A549 (cell line): Measurements from ENCODE around the gene PCGF3. TPM values are rescaled to one million over a fixed set of nuclear protein-coding genes. Genes with fewer than 3 reads are reported as not detected.

Experiments
- CBX8 ChIP-seq: fragments of 200-600 bp; sonication (generic); IDR thresholded peaks from 2 replicates; pipeline ENCODE4 v1.6.1; 2016
- PHF8 ChIP-seq: fragments of 200-600 bp; sonication (generic); IDR thresholded peaks from 2 replicates; pipeline ENCODE4 v1.6.1; 2016; ENCODE audit warnings: low read depth, mild to moderate bottlenecking, antibody characterized with exemption, moderate library complexity, borderline replicate concordance
- ZNF302 ChIP-seq: fragments of 250-450 bp; sonication (Bioruptor Pico); IDR thresholded peaks from 2 replicates; pipeline ENCODE4 v1.9.0; 2021; ENCODE audit warnings: inconsistent platforms, mild to moderate bottlenecking, moderate library complexity
- polyA plus RNA-seq, 4 experiments: library from polyadenylated mRNA; depleted of rRNA in 3 of 4; stranded (reverse); fragments of >200 nt; fragmentation: RNase III in 1 of 4; extraction: RNeasy Plus Mini Kit Qiagen cat#74134 plus additional on column Dnase treatment in 1 of 4; gene quantifications; 2 replicates in 3 of 4; 3 replicates in 1 of 4; pipeline ENCODE4 v1.2.3, GENCODE V29; 2011 to 2017

PCGF3 gene
- polyA plus RNA-seq, 2 of the 4 experiments (the other 2 are of a cell fraction) = 15.9 to 21.0 TPM

GRCh38 chr4:819401-820229, 114.0 kb downstream of the PCGF3 start (continued):
- no peak for TF ChIP-seq ZNF302 (CRISPR knock-in tag)
- TF ChIP-seq PHF8 = no peak
- TF ChIP-seq CBX8 = no peak
- TF ChIP-seq, all 56 proteins: peak for 0

Other genes with a start within 250 kb of the PCGF3 start
- gene ZNF721, start 206.7 kb upstream of the PCGF3 start, polyA plus RNA-seq (2011; rRNA removed) = 13.6 and 19.7 TPM in 2 replicates
- 19.0 to 19.7 TPM (median 19.5 TPM) in 3 replicates for gene ZNF721, start 206.7 kb upstream of the PCGF3 start, polyA plus RNA-seq (2017; fragmentation: RNase III; extraction: RNeasy Plus Mini Kit Qiagen cat#74134 plus additional on column Dnase treatment)
- 42.7 and 49.3 TPM in 2 replicates for gene PIGG, start 206.6 kb upstream of the PCGF3 start, polyA plus RNA-seq (2011; rRNA removed)
- 25.6 to 28.2 TPM (median 27.5 TPM) in 3 replicates for gene PIGG, start 206.6 kb upstream of the PCGF3 start, polyA plus RNA-seq (2017; fragmentation: RNase III; extraction: RNeasy Plus Mini Kit Qiagen cat#74134 plus additional on column Dnase treatment)
- gene TMEM271, start 129.5 kb upstream of the PCGF3 start, polyA plus RNA-seq (2011; rRNA removed) = not detected in 2 replicates
- not detected in 3 replicates for gene TMEM271, start 129.5 kb upstream of the PCGF3 start, polyA plus RNA-seq (2017; fragmentation: RNase III; extraction: RNeasy Plus Mini Kit Qiagen cat#74134 plus additional on column Dnase treatment)
- gene PDE6B, start 80.3 kb upstream of the PCGF3 start, polyA plus RNA-seq (2011; rRNA removed) = not detected in 2 replicates
- gene PDE6B, start 80.3 kb upstream of the PCGF3 start, polyA plus RNA-seq (2017; fragmentation: RNase III; extraction: RNeasy Plus Mini Kit Qiagen cat#74134 plus additional on column Dnase treatment) = 0.03 TPM in 1 of 3 replicates, not detected in the others
- 198 and 214 TPM in 2 replicates for gene ATP5ME, start 31.6 kb upstream of the PCGF3 start, polyA plus RNA-seq (2011; rRNA removed)
- 659 to 715 TPM (median 660 TPM) in 3 replicates for gene ATP5ME, start 31.6 kb upstream of the PCGF3 start, polyA plus RNA-seq (2017; fragmentation: RNase III; extraction: RNeasy Plus Mini Kit Qiagen cat#74134 plus additional on column Dnase treatment)
- 7.6 and 8.0 TPM in 2 replicates for gene MYL5, start 31.3 kb upstream of the PCGF3 start, polyA plus RNA-seq (2011; rRNA removed)
- 8.3 to 9.4 TPM (median 8.9 TPM) in 3 replicates for gene MYL5, start 31.3 kb upstream of the PCGF3 start, polyA plus RNA-seq (2017; fragmentation: RNase III; extraction: RNeasy Plus Mini Kit Qiagen cat#74134 plus additional on column Dnase treatment)
- 0.05 TPM in 1 of 2 replicates, not detected in the other for gene SLC49A3, start 16.7 kb upstream of the PCGF3 start, polyA plus RNA-seq (2011; rRNA removed)
- 0.09 to 0.12 TPM (median 0.11 TPM) in 3 replicates for gene SLC49A3, start 16.7 kb upstream of the PCGF3 start, polyA plus RNA-seq (2017; fragmentation: RNase III; extraction: RNeasy Plus Mini Kit Qiagen cat#74134 plus additional on column Dnase treatment)
- gene CPLX1, start 120.3 kb downstream of the PCGF3 start, polyA plus RNA-seq (2011; rRNA removed) = 0.08 and 0.19 TPM in 2 replicates
- 0.14 to 0.57 TPM (median 0.22 TPM) in 3 replicates for gene CPLX1, start 120.3 kb downstream of the PCGF3 start, polyA plus RNA-seq (2017; fragmentation: RNase III; extraction: RNeasy Plus Mini Kit Qiagen cat#74134 plus additional on column Dnase treatment)
- 13.8 and 15.3 TPM in 2 replicates for gene GAK, start 226.5 kb downstream of the PCGF3 start, polyA plus RNA-seq (2011; rRNA removed)
- 31.5 to 34.3 TPM (median 34.3 TPM) in 3 replicates for gene GAK, start 226.5 kb downstream of the PCGF3 start, polyA plus RNA-seq (2017; fragmentation: RNase III; extraction: RNeasy Plus Mini Kit Qiagen cat#74134 plus additional on column Dnase treatment)
- gene TMEM175, start 226.6 kb downstream of the PCGF3 start, polyA plus RNA-seq (2011; rRNA removed) = 19.4 and 26.5 TPM in 2 replicates
- 14.8 to 16.7 TPM (median 15.7 TPM) in 3 replicates for gene TMEM175, start 226.6 kb downstream of the PCGF3 start, polyA plus RNA-seq (2017; fragmentation: RNase III; extraction: RNeasy Plus Mini Kit Qiagen cat#74134 plus additional on column Dnase treatment)